HG03520 (cell line): Measurements from ENCODE around the gene MMRN2.

Experiments
- ATAC-seq: cut with Tn5 transposase; IDR thresholded peaks from one replicate; pipeline ENCODE4 v1.9.1; 2021; ENCODE audit warnings: mild to moderate bottlenecking, moderate library complexity; ENCODE audit not compliant: unreplicated experiment

Gene MMRN2

GRCh38 chr10:86898511-86898910, 58.9 kb downstream of the MMRN2 start:
- ATAC-seq: no peak

GRCh38 chr10:86889997-86890396, 67.4 kb downstream of the MMRN2 start:
- ATAC-seq: no peak

DNA sequence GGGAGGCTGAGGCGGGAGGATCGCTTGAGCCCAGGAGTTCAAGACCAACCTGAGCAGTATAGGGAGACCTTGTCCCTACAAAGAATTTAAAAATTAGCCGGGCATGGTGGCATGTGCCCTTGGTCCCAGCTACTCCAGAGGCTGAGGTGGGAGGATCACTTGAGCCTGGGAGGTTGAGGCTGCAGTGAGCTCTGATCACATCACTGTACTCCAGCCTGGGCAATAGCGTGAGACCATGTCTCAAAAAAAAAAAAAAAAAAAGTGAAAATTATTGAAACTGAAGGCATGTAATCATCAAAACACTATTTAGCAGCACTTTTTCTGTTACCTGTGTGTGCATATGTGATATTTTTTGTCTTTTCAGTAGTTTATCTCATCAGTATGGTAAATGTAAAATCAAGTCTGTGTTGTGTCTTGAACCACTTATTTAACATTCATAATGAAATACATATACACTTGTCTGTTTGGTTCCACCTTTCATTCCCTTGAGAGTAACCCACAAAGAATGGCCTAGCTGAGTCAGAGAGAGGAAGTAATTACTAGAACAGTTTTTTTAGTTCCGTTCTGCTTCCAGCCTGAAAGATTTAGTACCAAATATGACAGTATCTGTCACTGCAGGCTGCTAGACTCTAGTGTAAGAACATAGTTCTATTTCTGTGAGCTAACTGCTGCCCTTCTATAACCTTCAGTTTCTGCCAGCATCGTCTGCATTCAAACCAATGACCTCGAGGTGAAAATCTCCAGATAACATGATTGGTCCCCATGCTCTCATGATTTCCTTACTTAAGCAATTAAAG, 68.6 kb downstream of the MMRN2 start:
- ATAC-seq: peak; percentile 98
